ENCODE measurements around the gene PPL.
A peak's percentile ranks its signal among the peaks of the same experiment; 100 is the strongest.

PPL gene

GRCh38 chr16:4884972-4885874, 51.7 kb downstream of the PPL start:
- no peak for DNase-seq

GRCh38 chr16:4884209-4884608, 52.7 kb downstream of the PPL start:
- DNase-seq, result no peak

- no peak for DNase-seq
Observed at GRCh38 chr16:4883501-4883900, 53.4 kb downstream of the PPL start.

GRCh38 chr16:4882633-4883285, 54.2 kb downstream of the PPL start:
- DNase-seq, result peak; percentile 25 to 49

- DNase-seq, result no peak
Observed at GRCh38 chr16:4882000-4882632, 54.8 kb downstream of the PPL start.

- no peak for DNase-seq
Observed at GRCh38 chr16:4880006-4880580, 56.9 kb downstream of the PPL start.

- no peak for DNase-seq
Observed at GRCh38 chr16:4879049-4879448, 57.9 kb downstream of the PPL start.

- no peak for DNase-seq
Observed at GRCh38 chr16:4877380-4877685, 59.6 kb downstream of the PPL start.

GRCh38 chr16:4876646-4877379, 60.1 kb downstream of the PPL start:
- DNase-seq, result no peak

- DNase-seq, result no peak
Observed at GRCh38 chr16:4874666-4875065, 62.3 kb downstream of the PPL start.

GRCh38 chr16:4873091-4873490, 63.9 kb downstream of the PPL start:
- no peak for DNase-seq

- no peak for DNase-seq
Observed at GRCh38 chr16:4871071-4871470, 65.9 kb downstream of the PPL start.

GRCh38 chr16:4870138-4870671, 66.7 kb downstream of the PPL start:
- no peak for DNase-seq

- no peak for DNase-seq
Observed at GRCh38 chr16:4869147-4869805, 67.7 kb downstream of the PPL start.

GRCh38 chr16:4868535-4868934, 68.4 kb downstream of the PPL start:
- DNase-seq, result no peak

GRCh38 chr16:4868026-4868425, 68.9 kb downstream of the PPL start:
- no peak for DNase-seq

- no peak for DNase-seq
Observed at GRCh38 chr16:4866586-4866985, 70.4 kb downstream of the PPL start.

GRCh38 chr16:4865231-4865860, 71.6 kb downstream of the PPL start:
- DNase-seq, result no peak

- DNase-seq, result no peak
Observed at GRCh38 chr16:4864728-4865127, 72.2 kb downstream of the PPL start.

GRCh38 chr16:4862639-4863038, 74.3 kb downstream of the PPL start:
- no peak for DNase-seq

- no peak for DNase-seq
Observed at GRCh38 chr16:4860727-4861342, 76.1 kb downstream of the PPL start.

All from SW 1271 (cell line).